GM12864 (cell line): ENCODE results near the gene ATG5.

Experiments used
- DNase-seq: peaks from one replicate; pipeline ENCODE4 v3.0.0-alpha.2; 2011; ENCODE audit warnings: low read depth
- H3K4me3 ChIP-seq: 2 replicates; pipeline ENCODE4 v1.5.1; 2011; ENCODE audit warnings: mild to moderate bottlenecking, low read depth, low read length, control low read depth
- TF ChIP-seq, protein P1 (sequence below): IDR thresholded peaks from 2 replicates; pipeline ENCODE4 v1.5.1; 2011; ENCODE audit warnings: low read depth, mild to moderate bottlenecking, moderate library complexity, low read length, control low read depth, inconsistent platforms; ENCODE audit errors: missing control alignments

ATG5 gene

DNA sequence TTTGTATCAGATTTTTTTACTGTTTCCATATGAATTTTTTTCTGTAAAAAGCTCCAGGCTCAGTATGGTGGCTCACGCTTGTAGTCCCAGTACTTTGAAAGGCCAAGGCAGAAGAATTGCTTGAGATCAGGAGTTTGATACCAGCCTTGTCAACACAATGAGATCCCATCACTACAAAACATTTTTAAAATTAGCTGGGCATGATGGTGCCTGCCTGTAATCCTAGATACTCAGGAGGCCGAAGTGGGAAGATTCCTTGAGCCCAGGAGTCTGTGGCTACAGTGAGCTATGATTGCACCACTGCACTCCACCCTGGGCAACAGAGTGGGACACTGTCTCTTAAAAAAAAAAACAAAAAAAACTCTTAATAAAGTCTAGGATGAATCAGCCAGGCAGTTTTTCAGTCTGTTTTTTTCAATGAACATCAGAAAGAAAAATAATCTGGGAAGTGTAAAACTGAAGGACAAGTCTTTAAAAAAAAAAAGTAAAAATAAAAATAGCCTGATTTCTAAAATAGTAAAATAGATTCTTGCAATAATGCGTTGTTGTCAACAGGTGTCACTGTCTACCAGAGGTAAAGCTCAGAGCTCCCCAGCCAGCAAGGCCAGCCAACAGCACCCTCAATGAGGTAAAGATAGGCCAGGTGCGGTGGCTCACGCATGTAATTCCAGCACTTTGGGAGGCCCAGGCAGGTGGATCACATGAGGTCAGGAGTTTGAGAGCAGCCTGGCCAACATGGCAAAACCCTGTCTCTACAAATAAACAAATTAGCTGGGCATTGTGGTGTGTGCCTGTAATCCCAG lies 9.3 kb upstream of the ATG5 start:
- no peak overlapping the region for H3K4me3 ChIP-seq
- TF ChIP-seq, protein P1, sequence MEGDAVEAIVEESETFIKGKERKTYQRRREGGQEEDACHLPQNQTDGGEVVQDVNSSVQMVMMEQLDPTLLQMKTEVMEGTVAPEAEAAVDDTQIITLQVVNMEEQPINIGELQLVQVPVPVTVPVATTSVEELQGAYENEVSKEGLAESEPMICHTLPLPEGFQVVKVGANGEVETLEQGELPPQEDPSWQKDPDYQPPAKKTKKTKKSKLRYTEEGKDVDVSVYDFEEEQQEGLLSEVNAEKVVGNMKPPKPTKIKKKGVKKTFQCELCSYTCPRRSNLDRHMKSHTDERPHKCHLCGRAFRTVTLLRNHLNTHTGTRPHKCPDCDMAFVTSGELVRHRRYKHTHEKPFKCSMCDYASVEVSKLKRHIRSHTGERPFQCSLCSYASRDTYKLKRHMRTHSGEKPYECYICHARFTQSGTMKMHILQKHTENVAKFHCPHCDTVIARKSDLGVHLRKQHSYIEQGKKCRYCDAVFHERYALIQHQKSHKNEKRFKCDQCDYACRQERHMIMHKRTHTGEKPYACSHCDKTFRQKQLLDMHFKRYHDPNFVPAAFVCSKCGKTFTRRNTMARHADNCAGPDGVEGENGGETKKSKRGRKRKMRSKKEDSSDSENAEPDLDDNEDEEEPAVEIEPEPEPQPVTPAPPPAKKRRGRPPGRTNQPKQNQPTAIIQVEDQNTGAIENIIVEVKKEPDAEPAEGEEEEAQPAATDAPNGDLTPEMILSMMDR = peak; percentile 54
- DNase-seq = no peak

DNA sequence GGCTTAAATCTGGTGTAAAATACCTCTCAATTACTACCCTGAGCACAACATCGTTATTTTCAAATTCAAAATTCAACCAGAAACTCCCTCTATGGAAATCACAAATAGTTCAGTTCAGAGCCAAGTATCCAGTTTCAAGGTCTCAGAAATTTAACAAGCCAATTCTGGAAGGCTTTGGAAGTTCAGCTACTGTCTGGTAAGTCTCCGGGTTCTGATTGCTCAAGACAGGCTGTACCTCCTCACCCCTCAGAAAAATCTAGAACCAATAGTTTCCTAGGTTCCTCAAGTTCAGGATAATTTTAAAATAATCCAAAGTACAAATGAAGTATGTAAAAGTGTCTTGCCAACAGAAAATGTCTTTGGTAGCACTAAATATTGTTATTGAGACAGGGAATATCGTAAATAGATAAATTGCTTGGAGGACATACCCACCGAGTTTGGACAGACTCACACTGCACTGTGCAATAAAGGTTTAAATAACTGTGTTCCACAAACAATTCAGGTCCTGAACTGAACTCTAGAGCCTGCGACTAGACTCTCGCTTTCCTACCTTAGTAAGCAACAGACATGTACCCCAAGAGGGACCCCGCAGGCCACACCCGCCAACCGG lies 729 bp downstream of the ATG5 start:
- no peak for DNase-seq
- peak overlapping the region; percentile 95 for H3K4me3 ChIP-seq
- TF ChIP-seq, protein P1 = no peak

DNA sequence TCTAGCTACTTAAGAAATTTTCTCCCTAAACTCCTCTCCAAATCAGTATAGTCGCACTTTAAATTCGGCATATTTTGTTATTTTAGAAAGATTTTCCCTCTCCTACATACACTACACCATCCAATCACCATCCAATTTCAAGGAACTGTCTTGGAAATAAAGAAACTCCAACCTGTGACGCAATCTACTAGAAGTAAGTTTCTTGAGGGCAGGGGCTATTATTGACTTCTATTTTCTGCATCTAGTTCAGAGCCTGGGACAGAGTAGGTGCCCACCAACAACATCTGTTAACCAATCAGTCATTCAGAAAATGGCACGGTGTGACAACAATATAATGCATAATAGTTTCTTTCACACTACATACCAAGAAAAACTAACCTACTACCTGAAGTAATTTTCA lies 3.6 kb downstream of the ATG5 start:
- TF ChIP-seq, protein P1 = no peak
- DNase-seq = no peak
- H3K4me3 ChIP-seq = no peak overlapping the region

DNA sequence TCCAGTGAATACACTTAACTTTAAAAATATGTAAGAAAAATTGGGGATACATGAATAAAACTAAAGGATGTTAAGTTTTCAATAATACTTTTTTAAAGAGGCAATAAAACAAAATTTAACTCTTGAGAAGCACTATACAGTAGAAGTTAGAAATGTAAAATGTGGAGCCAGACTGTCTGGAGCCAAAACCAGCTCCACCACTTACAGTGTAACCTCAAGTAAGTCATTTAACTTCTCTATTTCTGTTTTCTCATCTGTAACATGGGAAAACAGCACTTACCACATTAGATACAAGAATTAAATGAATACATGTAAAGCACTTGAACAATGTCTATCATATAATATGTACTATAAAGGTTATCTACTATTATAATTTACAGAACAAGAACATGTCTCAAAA lies 6.7 kb downstream of the ATG5 start:
- H3K4me3 ChIP-seq = no peak overlapping the region
- DNase-seq = no peak

DNA sequence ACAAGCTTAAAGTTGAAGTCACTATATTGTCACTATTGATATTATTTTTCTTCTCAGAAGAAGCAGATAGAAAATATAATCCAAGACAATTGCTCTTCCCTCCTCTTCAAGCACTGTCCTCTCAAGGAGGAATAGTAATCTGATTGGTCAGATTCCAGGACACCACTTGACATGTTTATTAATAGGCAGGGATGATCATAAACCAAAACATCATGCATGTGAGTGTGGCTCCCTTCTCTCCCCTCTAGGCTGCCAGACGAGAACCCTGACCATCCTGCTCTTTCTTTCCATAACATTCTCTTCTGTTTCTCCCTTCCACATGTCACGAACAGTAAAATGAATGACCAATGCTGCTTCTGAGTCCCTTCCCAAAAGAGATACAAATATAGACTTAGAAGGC lies 7.5 kb downstream of the ATG5 start:
- DNase-seq = no peak
- TF ChIP-seq, protein P1 = no peak

More for the DNA sequence above, 6.7 kb downstream of the ATG5 start:
- TF ChIP-seq, protein P1 = no peak

DNA sequence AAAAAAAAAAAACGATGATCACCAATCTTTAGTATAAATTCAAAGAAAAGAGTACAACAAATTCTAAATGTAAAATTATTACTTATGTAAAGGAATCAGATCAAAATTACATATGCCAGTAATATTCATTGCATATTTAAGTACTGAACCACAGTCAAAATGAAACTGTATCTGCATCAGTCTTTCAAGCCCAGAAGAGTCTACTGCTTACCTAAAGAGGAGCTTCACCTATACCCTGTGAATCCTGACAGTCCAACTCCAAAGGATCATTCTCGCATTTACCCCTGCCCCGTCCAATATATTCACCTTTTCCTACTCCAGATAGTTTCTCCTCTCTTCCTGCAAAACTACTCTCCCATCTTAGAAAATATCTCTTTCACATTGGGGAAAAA lies 9.2 kb downstream of the ATG5 start:
- no peak for DNase-seq
- TF ChIP-seq, protein P1 = no peak
- no peak overlapping the region for H3K4me3 ChIP-seq

More for the DNA sequence above, 7.5 kb downstream of the ATG5 start:
- H3K4me3 ChIP-seq = no peak overlapping the region

DNA sequence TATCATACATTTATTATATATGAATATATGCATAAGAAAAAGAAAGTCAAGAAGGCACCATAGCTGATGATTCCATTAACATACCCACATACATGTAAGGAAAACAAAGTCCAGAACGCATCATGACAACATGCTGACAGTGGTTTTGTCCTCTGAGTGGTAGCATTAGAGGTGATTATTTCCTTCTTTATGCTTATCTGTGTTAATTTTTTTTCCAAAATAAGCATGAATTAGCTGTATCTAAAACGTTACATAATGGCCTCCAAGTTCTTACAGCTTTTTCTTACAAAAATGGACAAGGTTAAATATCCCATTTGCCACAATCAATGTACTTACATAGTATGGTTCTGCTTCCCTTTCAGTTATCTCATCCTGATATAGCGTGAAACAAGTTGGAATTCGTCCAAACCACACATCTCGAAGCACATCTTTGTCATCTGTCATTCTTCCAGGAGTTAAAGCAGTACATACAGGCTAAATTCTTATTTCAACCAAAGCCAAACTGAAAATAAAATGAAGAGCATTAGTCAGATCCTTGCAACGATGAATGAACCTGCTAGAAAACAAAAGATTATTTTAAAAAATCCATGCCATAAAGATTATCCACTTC lies 9.7 kb downstream of the ATG5 start:
- DNase-seq = no peak
- H3K4me3 ChIP-seq = no peak overlapping the region

More for the DNA sequence above, 9.7 kb downstream of the ATG5 start:
- TF ChIP-seq, protein P1 = no peak
